ENCODE results near the gene NHSL1. TPM values are rescaled to one million over a fixed set of nuclear protein-coding genes. Genes with fewer than 3 reads are reported as not detected.
A peak's percentile ranks its signal among the peaks of the same experiment; 100 is the strongest.

Gene NHSL1
- total and polyA plus RNA-seq, 7 donors, result 6.5 to 17.5 (median 8.6) TPM

GRCh38 chr6:138482816-138483215 is 16.5 kb downstream of the NHSL1 start:
- Histone ChIP-seq H3K4me1 (peaks cover 0 to 8% (median 6%) of the 10 kb centered on the region in 4 donors), H3K36me3 (no peaks in the 10 kb centered on the region), H3K9me3 (no peaks in the 10 kb centered on the region), H3K27me3 (no peaks in the 10 kb centered on the region), H3K4me3 (no peak overlapping the region), H3K27ac (peak overlapping the region in 1 of 4 donors; percentile 0)
- TF ChIP-seq EP300 (IDR thresholded peaks at IDR 0.05) (no peak), POLR2AphosphoS5 (IDR thresholded peaks at IDR 0.05) (no peak), CTCF (IDR thresholded peaks at IDR 0.05) (no peak), POLR2A (IDR thresholded peaks at IDR 0.05) (no peak)
- 92 to 96% methylated on average over 3 of the region's 3 CpGs for WGBS, 2 donors
- intact Hi-C loops (cut with DNase I), result no loop called here
- no peak for DNase-seq

GRCh38 chr6:138480279-138480949 is 18.9 kb downstream of the NHSL1 start:
- H3K36me3 ChIP-seq, result no peaks in the 10 kb centered on the region
- intact Hi-C loops (cut with DNase I), result no loop called here
- H3K27ac ChIP-seq, result no peak overlapping the region
- H3K4me3 ChIP-seq, result no peak overlapping the region
- H3K27me3 ChIP-seq, result no peaks in the 10 kb centered on the region
- H3K9me3 ChIP-seq, result no peaks in the 10 kb centered on the region
- no peak for DNase-seq
- 86 to 94% methylated on average over 6 of the region's 6 CpGs for WGBS, 2 donors
- no peak for TF ChIP-seq EP300 (IDR thresholded peaks at IDR 0.05)
- no peak for TF ChIP-seq POLR2AphosphoS5 (IDR thresholded peaks at IDR 0.05)
- TF ChIP-seq POLR2A (IDR thresholded peaks at IDR 0.05), result no peak
- no peak for TF ChIP-seq CTCF (IDR thresholded peaks at IDR 0.05)
- peaks cover 0 to 7% (median 3%) of the 10 kb centered on the region in 4 donors for H3K4me1 ChIP-seq

GRCh38 chr6:138477913-138478539 is 21.3 kb downstream of the NHSL1 start:
- Histone ChIP-seq H3K4me1 (no peaks in the 10 kb centered on the region), H3K36me3 (no peaks in the 10 kb centered on the region), H3K27ac (no peak overlapping the region), H3K4me3 (no peak overlapping the region), H3K9me3 (no peaks in the 10 kb centered on the region), H3K27me3 (no peaks in the 10 kb centered on the region)
- DNase-seq, result no peak
- intact Hi-C loops (cut with DNase I), result no loop called here
- TF ChIP-seq EP300 (IDR thresholded peaks at IDR 0.05) (no peak), CTCF (IDR thresholded peaks at IDR 0.05) (no peak), POLR2AphosphoS5 (IDR thresholded peaks at IDR 0.05) (no peak), POLR2A (IDR thresholded peaks at IDR 0.05) (no peak)
- 16 to 73% methylated on average over 4 of the region's 4 CpGs for WGBS, 2 donors

- no peak for DNase-seq
- Histone ChIP-seq H3K9me3 (no peaks in the 10 kb centered on the region), H3K27ac (no peak overlapping the region), H3K27me3 (no peaks in the 10 kb centered on the region), H3K4me3 (no peak overlapping the region), H3K4me1 (no peaks in the 10 kb centered on the region), H3K36me3 (no peaks in the 10 kb centered on the region)
- no peak for TF ChIP-seq POLR2AphosphoS5 (IDR thresholded peaks at IDR 0.05)
- no peak for TF ChIP-seq CTCF (IDR thresholded peaks at IDR 0.05)
- TF ChIP-seq EP300 (IDR thresholded peaks at IDR 0.05), result no peak
- TF ChIP-seq POLR2A (IDR thresholded peaks at IDR 0.05), result no peak
- intact Hi-C loops (cut with DNase I), result no loop called here
These were observed 23.2 kb downstream of the NHSL1 start for GRCh38 chr6:138476116-138476515.

Measured in sigmoid colon (tissue), 7 donors.